GM18507 (cell line): Measurements from ENCODE around the gene CALN1.
"Not testable (repeated sequence)": the region's sequence is repeated elsewhere in the genome, so short reads cannot be mapped to it uniquely, and the experiment has no call there.

Source experiments
- DNase-seq: peaks from one replicate; pipeline ENCODE4 v3.0.0; 2011; ENCODE audit warnings: low read depth; ENCODE audit not compliant: insufficient read length; ENCODE audit errors: extremely low spot score
- FAIRE-seq: peaks from 2 replicates; lab custom pipeline; 2011; peaks lifted over from hg19 to GRCh38; lab: Jason Lieb, UNC

CALN1 gene

GRCh38 chr7:72223351-72223750 is 188.8 kb downstream of the CALN1 start:
- DNase-seq: no peak
- FAIRE-seq: no peak

- FAIRE-seq (no peak), DNase-seq (no peak)
Measured at GRCh38 chr7:72222136-72222535, 190.0 kb downstream of the CALN1 start.

GRCh38 chr7:72219500-72219899 is 192.6 kb downstream of the CALN1 start:
- no peak for DNase-seq
- FAIRE-seq: no peak

- FAIRE-seq: no peak
- no peak for DNase-seq
Measured at GRCh38 chr7:72217151-72217550, 195.0 kb downstream of the CALN1 start.

GRCh38 chr7:72213769-72214168 is 198.4 kb downstream of the CALN1 start:
- DNase-seq (no peak), FAIRE-seq (no peak)

- DNase-seq: no peak
- no peak for FAIRE-seq
Measured at GRCh38 chr7:72213081-72213480, 199.1 kb downstream of the CALN1 start.

- no peak for FAIRE-seq
- DNase-seq: no peak
Measured at GRCh38 chr7:72211175-72211574, 201.0 kb downstream of the CALN1 start.

- FAIRE-seq, DNase-seq: not testable (repeated sequence)
Measured at GRCh38 chr7:72209006-72209405, 203.1 kb downstream of the CALN1 start.

GRCh38 chr7:72196176-72196575 is 216.0 kb downstream of the CALN1 start:
- FAIRE-seq (no peak), DNase-seq (no peak)

GRCh38 chr7:72190919-72191318 is 221.2 kb downstream of the CALN1 start:
- DNase-seq: no peak
- no peak for FAIRE-seq

- DNase-seq: no peak
- FAIRE-seq: no peak
Measured at GRCh38 chr7:72190146-72190545, 222.0 kb downstream of the CALN1 start.

GRCh38 chr7:72187179-72187578 is 225.0 kb downstream of the CALN1 start:
- DNase-seq: no peak
- no peak for FAIRE-seq

GRCh38 chr7:72183835-72184234 is 228.3 kb downstream of the CALN1 start:
- DNase-seq (no peak), FAIRE-seq (no peak)

- FAIRE-seq (no peak), DNase-seq (no peak)
Measured at GRCh38 chr7:72182036-72182435, 230.1 kb downstream of the CALN1 start.

GRCh38 chr7:72176875-72177274 is 235.3 kb downstream of the CALN1 start:
- DNase-seq: no peak
- no peak for FAIRE-seq

- no peak for FAIRE-seq
- no peak for DNase-seq
Measured at GRCh38 chr7:72170475-72170874, 241.7 kb downstream of the CALN1 start.

- FAIRE-seq (no peak), DNase-seq (no peak)
Measured at GRCh38 chr7:72163271-72163670, 248.9 kb downstream of the CALN1 start.

GRCh38 chr7:72161534-72161933 is 250.6 kb downstream of the CALN1 start:
- DNase-seq: no peak
- no peak for FAIRE-seq

GRCh38 chr7:72159911-72160310 is 252.2 kb downstream of the CALN1 start:
- no peak for DNase-seq
- no peak for FAIRE-seq

GRCh38 chr7:72156671-72157070 is 255.5 kb downstream of the CALN1 start:
- DNase-seq (no peak), FAIRE-seq (no peak)

- FAIRE-seq (no peak), DNase-seq (no peak)
Measured at GRCh38 chr7:72153132-72153512, 259.0 kb downstream of the CALN1 start.
